HCT116 (cell line): Measurements from ENCODE around the gene WDR90.

Experiments
- EZH2 ChIP-seq: fragments of 200-600 bp; sonication (generic); IDR thresholded peaks from 2 replicates; pipeline ENCODE4 v1.6.1; 2017; ENCODE audit warnings: antibody characterized with exemption, mixed run types
- EZH2phosphoT487 ChIP-seq: fragments of 200-600 bp; IDR thresholded peaks from 2 replicates; pipeline ENCODE4 v1.6.1; 2018; ENCODE audit warnings: antibody characterized with exemption, borderline replicate concordance
- POLR2A ChIP-seq: IDR thresholded peaks from 2 replicates; pipeline ENCODE4 v1.7.0; 2011; ENCODE audit warnings: borderline replicate concordance; ENCODE audit not compliant: insufficient read depth, insufficient read length; ENCODE audit errors: extremely low read depth
- POLR2AphosphoS5 ChIP-seq: IDR thresholded peaks from 2 replicates; pipeline ENCODE4 v1.6.1; 2011; ENCODE audit warnings: mild to moderate bottlenecking, low read depth, low read length, moderate library complexity
- RAD21 ChIP-seq: IDR thresholded peaks from 2 replicates; pipeline ENCODE4 v1.6.1; 2012; ENCODE audit warnings: low read depth, mild to moderate bottlenecking
- TCF7L2 ChIP-seq: IDR thresholded peaks from 2 replicates; pipeline ENCODE4 v1.7.0; 2011; ENCODE audit warnings: borderline replicate concordance, inconsistent platforms; ENCODE audit not compliant: insufficient read depth, insufficient read length; ENCODE audit errors: extremely low read depth
- TF ChIP-seq, protein P1 (sequence below), 3 experiments: fragments of 200-600 bp in 1 of 3; sonication (generic) in 1 of 3; IDR thresholded peaks in 2 of 3; conservative IDR thresholded peaks in 1 of 3; 2 replicates each; pipeline ENCODE4 v1.5.1; 2012 to 2017; ENCODE audit warnings: low read depth in 2 of 3, low read length in 2 of 3, antibody characterized with exemption in 1 of 3, borderline replicate concordance in 1 of 3, control low read depth in 1 of 3, mild to moderate bottlenecking in 1 of 3, mixed read lengths in 1 of 3, mixed run types in 1 of 3, moderate library complexity in 1 of 3; ENCODE audit not compliant: insufficient read depth in 1 of 3

DNA sequence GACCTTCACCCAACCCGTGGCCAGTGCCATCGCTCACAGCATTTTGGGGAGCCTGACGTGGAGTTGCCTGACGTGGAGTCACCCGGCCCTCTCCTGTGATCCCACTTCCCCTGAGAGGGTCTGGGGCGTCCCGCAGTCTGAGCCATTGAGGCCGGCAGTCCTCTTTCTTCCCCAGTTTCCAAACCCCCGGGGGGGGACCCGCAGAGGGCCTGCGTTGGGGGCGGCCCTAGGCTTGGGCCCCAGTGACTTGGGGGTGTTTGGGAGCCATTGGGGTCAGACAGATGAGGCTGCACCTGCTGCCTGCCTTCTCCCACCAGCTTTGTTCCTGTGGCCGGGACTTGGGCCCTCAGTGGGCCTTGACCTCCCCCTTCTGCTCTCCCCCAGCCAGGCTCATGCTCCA, 20.5 kb downstream of the WDR90 start:
- TF ChIP-seq POLR2A (no peak), EZH2 (no peak), RAD21 (no peak), POLR2AphosphoS5 (no peak), EZH2phosphoT487 (no peak), TCF7L2 (no peak)
- TF ChIP-seq, protein P1, sequence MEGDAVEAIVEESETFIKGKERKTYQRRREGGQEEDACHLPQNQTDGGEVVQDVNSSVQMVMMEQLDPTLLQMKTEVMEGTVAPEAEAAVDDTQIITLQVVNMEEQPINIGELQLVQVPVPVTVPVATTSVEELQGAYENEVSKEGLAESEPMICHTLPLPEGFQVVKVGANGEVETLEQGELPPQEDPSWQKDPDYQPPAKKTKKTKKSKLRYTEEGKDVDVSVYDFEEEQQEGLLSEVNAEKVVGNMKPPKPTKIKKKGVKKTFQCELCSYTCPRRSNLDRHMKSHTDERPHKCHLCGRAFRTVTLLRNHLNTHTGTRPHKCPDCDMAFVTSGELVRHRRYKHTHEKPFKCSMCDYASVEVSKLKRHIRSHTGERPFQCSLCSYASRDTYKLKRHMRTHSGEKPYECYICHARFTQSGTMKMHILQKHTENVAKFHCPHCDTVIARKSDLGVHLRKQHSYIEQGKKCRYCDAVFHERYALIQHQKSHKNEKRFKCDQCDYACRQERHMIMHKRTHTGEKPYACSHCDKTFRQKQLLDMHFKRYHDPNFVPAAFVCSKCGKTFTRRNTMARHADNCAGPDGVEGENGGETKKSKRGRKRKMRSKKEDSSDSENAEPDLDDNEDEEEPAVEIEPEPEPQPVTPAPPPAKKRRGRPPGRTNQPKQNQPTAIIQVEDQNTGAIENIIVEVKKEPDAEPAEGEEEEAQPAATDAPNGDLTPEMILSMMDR (IDR thresholded peaks at IDR 0.05 in 2 of 3, conservative IDR thresholded peaks at IDR 0.05 in 1 of 3; ENCODE audit: borderline replicate concordance in 1 of 3, insufficient read depth in 1 of 3, low read depth in 2 of 3, low read length in 2 of 3) = no peak
